GM04503 (cell line): ENCODE results near the gene KIAA2012.

ENCODE experiments used
- DNase-seq: peaks from one replicate; pipeline ENCODE4 v3.0.0-alpha.2; 2012; ENCODE audit warnings: low read depth

Gene KIAA2012

GRCh38 chr2:202088777-202089176 is 15.7 kb downstream of the KIAA2012 start:
- DNase-seq, result no peak

GRCh38 chr2:202090530-202090929 is 17.5 kb downstream of the KIAA2012 start:
- DNase-seq, result no peak

DNA sequence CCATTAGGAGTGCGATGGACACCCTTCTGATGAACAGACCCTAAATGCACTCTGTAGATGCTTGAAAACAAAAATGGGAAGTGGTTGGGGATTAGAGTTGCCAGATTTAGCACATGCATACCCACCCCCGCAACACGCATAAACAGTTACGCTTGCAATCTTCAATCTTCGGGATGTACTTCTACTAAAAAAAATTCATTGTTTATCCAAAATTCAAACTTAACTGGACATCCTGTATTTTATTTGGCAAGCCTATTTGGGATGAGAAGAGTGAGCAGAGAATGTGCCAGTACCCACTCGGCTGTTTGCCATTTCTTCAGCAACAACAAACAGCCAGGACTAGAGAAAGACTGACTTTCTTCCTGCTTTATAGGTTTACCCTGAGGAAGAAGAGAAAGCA is 18.4 kb downstream of the KIAA2012 start:
- no peak for DNase-seq

DNA sequence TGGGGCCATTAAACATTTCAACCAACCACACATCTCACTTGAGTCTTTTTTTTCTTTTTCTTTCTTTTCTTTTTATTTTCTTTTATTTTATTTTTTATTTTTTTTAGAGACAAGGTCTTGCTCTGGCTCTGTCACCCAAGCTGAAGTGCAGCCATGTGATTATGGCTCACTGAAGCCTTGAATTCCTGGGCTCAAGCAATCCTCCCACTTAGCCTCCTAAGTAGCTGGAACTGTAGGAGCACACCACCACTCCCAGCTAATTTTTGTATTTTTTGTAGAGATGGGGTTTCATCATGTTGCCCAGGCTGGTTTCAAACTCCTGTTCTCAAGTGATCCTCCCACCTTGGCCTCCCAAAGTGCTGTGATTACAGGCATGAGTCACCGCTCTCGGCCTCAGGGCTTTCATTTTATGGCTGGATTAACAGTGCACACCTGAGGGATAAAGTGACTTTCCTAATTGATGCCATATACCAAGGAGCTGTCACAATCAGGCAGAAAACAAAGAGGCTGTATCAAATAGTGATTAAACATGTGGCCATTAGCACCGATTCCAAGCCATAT is 21.5 kb downstream of the KIAA2012 start:
- DNase-seq, result no peak

DNA sequence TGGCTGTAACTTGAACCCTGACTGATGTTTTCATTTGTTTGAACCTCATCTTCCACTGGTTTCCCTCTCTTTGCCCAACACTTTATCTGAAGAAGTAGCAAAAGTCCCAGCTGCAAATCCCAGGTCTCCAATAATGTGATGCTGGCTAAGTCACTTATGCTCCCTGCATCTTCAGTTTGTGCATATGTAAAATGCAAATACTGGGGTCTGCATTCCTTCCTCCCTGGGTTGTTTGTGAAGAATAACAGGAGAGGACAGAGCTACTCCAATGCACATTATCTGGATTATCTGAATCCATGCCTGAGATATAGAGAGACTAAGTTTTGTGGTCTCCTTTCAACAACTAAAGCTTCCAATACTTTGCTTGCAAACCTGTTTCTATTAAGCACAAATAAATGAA is 22.2 kb downstream of the KIAA2012 start:
- DNase-seq, result no peak

GRCh38 chr2:202096736-202097135 is 23.7 kb downstream of the KIAA2012 start:
- peak; percentile 22 for DNase-seq

DNA sequence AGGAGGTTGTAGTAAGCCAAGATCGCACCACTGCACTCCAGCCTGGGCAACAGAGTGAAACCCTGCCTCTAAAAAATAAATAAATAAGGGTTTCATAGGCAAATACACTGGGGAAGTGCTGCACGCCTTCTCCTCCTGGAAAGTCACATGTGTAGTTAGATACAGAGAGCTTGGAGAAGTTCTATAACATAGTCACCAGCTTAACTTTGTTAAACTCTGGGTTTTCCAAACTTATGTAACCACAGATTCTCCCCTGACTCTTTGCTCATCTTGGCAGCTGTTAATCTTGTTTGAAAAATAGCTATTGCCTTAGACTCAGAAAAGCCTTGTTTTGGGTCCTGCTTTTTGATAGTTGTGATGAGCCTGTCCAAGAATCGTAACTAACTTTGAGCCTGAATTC is 25.2 kb downstream of the KIAA2012 start:
- DNase-seq, result no peak

DNA sequence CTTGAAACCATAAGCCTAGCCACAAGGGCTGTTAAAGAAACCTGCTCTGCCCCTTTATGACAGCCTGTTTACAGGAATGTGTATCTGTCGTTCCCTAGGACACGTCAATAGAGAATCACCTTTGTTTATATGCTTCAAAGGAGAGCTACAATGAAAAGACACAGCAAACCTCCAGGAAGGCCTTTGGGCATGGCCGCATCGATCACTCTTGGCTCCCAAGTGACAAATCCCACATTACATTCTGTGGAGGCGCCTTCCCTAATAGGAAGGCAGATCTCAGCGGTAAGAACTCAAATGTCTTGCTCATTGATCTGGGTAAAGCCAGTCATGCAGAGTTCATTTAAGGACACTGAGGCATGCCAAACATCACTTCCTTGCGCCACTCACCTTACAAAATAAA is 26.5 kb downstream of the KIAA2012 start:
- no peak for DNase-seq

DNA sequence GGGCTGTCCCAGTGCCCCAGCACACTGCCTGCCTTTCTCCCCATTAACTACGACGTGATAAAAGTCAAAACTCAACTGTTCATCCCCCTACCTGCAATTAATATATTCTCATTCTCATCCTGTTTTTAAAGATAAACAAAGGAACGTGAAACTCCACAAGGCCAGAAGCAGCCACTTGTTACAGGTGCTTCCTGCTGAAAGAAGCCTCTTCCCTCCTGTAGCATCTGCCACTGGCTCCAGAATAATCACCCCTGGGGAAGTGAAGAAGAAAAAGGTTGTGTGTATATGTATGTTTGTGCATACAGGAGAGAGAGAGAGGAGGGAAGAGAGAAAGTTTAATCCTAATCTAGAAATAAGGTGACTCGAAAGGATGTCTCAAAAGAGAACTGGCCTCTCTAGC is 27.1 kb downstream of the KIAA2012 start:
- no peak for DNase-seq

GRCh38 chr2:202101026-202101579 is 28.0 kb downstream of the KIAA2012 start:
- DNase-seq, result no peak

- DNase-seq, result no peak
These were observed 29.5 kb downstream of the KIAA2012 start for GRCh38 chr2:202102425-202103000.

- no peak for DNase-seq
These were observed 31.3 kb downstream of the KIAA2012 start for GRCh38 chr2:202104286-202104870.

- no peak for DNase-seq
These were observed 32.0 kb downstream of the KIAA2012 start for GRCh38 chr2:202105025-202105424.

DNA sequence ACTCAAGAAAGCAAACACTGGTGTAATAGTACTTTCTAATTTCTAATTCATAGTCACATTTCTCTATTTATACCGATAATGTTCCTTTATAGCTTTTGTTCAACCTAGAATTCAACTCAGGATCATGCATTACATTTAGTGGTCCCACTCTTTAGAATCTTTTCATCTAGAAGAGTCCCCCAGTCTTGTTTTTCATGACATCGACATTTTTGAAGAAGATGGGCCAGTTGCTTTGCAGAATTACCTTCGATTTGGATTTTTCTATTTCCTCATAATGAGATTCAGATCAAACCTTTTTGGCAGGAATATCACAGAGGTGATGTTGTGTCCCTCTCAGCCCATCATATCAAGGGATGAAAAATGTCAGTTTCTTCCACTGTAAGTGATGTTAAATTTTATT is 35.3 kb downstream of the KIAA2012 start:
- no peak for DNase-seq

GRCh38 chr2:202109139-202109736 is 36.2 kb downstream of the KIAA2012 start:
- DNase-seq, result no peak

DNA sequence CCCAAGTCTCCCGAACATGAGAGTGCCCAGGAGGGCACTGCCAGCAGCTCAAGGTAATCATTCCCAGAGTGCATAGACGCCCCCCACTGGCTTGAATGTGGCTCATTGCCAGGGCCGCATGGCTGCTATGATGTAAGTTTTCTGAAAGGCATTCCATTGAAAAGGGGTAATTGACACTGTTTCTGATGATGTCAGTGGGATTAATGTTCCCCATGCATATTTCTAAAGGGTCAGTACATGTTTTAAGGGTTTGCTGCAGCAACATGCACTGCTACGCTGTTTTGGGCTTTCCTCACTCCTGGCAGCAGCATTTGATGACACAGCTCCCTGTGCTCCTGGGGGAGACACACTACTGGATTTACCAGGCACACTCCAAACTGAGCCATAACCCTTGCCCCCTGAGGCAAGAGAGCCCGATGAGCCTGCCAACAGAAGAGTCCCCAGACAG is 36.7 kb downstream of the KIAA2012 start:
- DNase-seq, result peak; percentile 29

GRCh38 chr2:202110491-202110890 is 37.4 kb downstream of the KIAA2012 start:
- DNase-seq, result no peak

DNA sequence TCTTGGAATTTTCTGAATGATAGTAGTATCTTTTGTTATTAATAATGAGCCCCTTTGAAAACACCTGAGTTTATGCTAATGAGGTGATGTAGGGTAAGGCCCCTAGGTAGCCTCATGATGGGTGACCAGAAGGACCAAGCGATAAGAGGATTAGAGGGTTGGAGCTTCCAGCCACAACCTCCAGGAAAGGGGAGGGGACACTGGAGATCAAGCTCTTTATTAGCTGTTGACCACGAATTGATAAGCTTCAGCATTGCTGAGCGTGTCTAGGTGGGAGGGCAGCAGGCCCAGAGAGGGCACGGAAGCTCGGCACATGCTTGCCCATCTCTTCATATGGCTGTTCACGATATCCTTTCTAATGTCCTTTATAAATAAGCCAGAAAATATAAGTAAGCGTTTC is 39.0 kb downstream of the KIAA2012 start:
- DNase-seq, result no peak

DNA sequence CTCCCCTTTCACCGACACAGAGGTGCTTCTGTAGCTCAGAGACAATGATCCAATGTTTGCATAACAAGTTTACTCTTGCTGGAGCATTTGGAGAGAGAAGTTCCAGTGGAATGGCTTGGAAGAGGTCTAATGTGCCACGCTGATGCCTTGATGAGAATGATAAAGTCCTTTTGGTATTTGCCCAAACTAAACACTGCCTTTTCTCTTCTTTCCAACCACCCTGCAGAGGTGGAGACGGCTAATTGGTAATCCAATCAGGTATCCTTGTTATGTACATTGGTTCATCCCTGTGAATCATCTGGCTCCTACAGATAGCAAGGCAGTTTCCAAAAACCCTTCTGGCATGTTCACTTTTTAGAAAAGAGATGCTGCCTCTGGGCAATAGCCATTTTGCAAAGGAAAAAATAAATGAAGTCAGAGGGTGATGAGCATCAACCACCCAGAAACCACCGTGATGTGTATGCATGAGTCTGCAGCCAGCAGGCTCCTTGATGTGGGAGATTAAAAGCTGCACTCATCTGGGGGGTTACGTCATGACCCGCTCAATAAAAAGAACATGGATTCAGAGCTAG is 40.6 kb downstream of the KIAA2012 start:
- peak; percentile 40 for DNase-seq

- no peak for DNase-seq
These were observed 41.2 kb downstream of the KIAA2012 start for GRCh38 chr2:202114291-202114690.

GRCh38 chr2:202114795-202115194 is 41.7 kb downstream of the KIAA2012 start:
- no peak for DNase-seq

- peak; percentile 77 for DNase-seq
These were observed 42.5 kb downstream of the KIAA2012 start for GRCh38 chr2:202115479-202115971.

DNA sequence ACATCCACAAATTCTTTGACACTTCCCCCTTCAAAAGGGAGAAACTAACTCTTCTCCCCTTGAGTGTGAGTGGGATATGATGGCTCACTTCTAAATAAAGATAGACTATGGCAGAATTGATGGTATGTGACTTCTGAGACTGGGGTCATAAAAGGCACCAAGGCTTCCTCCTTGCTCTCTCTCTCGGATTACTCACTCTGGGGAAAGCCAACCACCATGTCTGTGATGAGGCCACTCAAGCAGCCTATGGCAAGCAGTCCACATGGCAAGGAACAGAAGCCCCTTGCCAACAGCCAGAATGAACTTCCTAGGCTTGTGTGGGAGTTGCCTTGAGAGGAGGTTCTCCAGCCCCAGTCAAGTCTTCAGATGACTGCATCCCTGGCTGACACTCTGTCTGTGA is 43.6 kb downstream of the KIAA2012 start:
- DNase-seq, result no peak
